ENCODE data around the gene SLC16A2.
"Not testable (repeated sequence)": the region's sequence is repeated elsewhere in the genome, so short reads cannot be mapped to it uniquely, and the experiment has no call there.

SLC16A2 gene

GRCh38 chrX:74510401-74510800 lies 89.1 kb downstream of the SLC16A2 start:
- no peak for TF ChIP-seq OSR1 (CRISPR knock-in tag; IDR thresholded peaks at IDR 0.05)
- no peak for ATAC-seq

- TF ChIP-seq ZC3H10 (CRISPR knock-in tag; IDR thresholded peaks at IDR 0.05): no peak
- ATAC-seq: no peak
Measured at GRCh38 chrX:74511704-74512103, 90.4 kb downstream of the SLC16A2 start.

DNA sequence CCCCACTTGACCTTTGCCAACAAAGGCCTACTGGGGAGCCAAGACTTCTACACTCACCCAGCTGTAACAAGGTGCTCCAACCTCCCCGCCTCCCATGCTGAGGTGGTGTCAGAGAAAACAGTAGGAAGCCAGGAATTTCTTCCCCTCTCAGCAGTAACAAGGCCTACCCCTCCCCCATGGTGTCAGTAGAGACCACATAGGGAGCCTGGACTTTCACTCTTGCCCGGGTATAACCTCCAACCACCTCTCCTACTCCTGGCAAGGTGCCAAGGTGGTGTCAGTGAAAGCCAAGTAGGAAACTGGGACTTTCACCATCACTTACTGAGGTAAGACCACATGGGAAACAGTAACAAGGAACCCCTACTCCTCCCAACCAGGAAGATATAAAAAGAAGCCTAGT lies 93.1 kb downstream of the SLC16A2 start:
- no peak for ATAC-seq

DNA sequence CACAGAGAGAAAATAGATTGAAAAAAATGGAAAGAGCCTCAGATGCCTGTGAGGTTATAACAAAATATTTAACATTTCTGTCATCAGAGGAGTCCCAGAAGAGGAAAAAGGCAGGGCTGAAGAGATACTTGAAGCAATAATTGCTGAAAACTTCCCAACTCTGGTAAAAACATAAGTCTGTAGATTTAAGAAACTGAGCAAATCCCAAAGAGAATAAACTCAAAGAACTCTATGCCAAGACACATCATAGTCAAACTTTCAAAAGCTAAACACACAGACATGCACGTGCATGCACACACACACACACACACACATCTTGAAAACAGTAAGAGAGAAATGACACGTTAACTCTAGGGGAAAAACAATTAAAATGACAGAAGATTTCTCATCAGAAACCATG lies 94.1 kb downstream of the SLC16A2 start:
- ATAC-seq: no peak
- TF ChIP-seq OSR1 (CRISPR knock-in tag; IDR thresholded peaks at IDR 0.05) (no peak), ZNF565 (CRISPR knock-in tag; conservative IDR thresholded peaks at IDR 0.05; ENCODE audit: low read depth) (no peak), ARNTL (CRISPR knock-in tag; IDR thresholded peaks at IDR 0.05; ENCODE audit: borderline replicate concordance, low read depth) (no peak), SNAI2 (CRISPR knock-in tag; IDR thresholded peaks at IDR 0.05) (no peak), ZNF8 (CRISPR knock-in tag; IDR thresholded peaks at IDR 0.05) (no peak), CSDC2 (CRISPR knock-in tag; IDR thresholded peaks at IDR 0.05) (no peak), BACH2 (CRISPR knock-in tag; IDR thresholded peaks at IDR 0.05; ENCODE audit: borderline replicate concordance) (no peak), ZC3H10 (CRISPR knock-in tag; IDR thresholded peaks at IDR 0.05) (no peak), ESRRG (CRISPR knock-in tag; IDR thresholded peaks at IDR 0.05) (no peak), TSHZ2 (CRISPR knock-in tag; IDR thresholded peaks at IDR 0.05) (no peak), PPARA (CRISPR knock-in tag; IDR thresholded peaks at IDR 0.05; ENCODE audit: borderline replicate concordance) (no peak), RARB (CRISPR knock-in tag; IDR thresholded peaks at IDR 0.05) (no peak), GLIS3 (CRISPR knock-in tag; IDR thresholded peaks at IDR 0.05) (no peak), TCF4 (CRISPR knock-in tag; IDR thresholded peaks at IDR 0.05; ENCODE audit: borderline replicate concordance) (no peak)
- TF ChIP-seq, protein P1, sequence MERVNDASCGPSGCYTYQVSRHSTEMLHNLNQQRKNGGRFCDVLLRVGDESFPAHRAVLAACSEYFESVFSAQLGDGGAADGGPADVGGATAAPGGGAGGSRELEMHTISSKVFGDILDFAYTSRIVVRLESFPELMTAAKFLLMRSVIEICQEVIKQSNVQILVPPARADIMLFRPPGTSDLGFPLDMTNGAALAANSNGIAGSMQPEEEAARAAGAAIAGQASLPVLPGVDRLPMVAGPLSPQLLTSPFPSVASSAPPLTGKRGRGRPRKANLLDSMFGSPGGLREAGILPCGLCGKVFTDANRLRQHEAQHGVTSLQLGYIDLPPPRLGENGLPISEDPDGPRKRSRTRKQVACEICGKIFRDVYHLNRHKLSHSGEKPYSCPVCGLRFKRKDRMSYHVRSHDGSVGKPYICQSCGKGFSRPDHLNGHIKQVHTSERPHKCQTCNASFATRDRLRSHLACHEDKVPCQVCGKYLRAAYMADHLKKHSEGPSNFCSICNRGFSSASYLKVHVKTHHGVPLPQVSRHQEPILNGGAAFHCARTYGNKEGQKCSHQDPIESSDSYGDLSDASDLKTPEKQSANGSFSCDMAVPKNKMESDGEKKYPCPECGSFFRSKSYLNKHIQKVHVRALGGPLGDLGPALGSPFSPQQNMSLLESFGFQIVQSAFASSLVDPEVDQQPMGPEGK (CRISPR knock-in tag; IDR thresholded peaks at IDR 0.05; ENCODE audit: borderline replicate concordance): no peak
- TF ChIP-seq, protein P2, sequence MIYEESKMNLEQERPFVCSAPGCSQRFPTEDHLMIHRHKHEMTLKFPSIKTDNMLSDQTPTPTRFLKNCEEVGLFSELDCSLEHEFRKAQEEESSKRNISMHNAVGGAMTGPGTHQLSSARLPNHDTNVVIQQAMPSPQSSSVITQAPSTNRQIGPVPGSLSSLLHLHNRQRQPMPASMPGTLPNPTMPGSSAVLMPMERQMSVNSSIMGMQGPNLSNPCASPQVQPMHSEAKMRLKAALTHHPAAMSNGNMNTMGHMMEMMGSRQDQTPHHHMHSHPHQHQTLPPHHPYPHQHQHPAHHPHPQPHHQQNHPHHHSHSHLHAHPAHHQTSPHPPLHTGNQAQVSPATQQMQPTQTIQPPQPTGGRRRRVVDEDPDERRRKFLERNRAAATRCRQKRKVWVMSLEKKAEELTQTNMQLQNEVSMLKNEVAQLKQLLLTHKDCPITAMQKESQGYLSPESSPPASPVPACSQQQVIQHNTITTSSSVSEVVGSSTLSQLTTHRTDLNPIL (CRISPR knock-in tag; IDR thresholded peaks at IDR 0.05; ENCODE audit: low read depth): no peak

More for the DNA sequence above, 93.1 kb downstream of the SLC16A2 start:
- TF ChIP-seq RARB (CRISPR knock-in tag; IDR thresholded peaks at IDR 0.05) (no peak), CSRNP3 (CRISPR knock-in tag; IDR thresholded peaks at IDR 0.05) (no peak), CSDC2 (CRISPR knock-in tag; IDR thresholded peaks at IDR 0.05) (no peak)

DNA sequence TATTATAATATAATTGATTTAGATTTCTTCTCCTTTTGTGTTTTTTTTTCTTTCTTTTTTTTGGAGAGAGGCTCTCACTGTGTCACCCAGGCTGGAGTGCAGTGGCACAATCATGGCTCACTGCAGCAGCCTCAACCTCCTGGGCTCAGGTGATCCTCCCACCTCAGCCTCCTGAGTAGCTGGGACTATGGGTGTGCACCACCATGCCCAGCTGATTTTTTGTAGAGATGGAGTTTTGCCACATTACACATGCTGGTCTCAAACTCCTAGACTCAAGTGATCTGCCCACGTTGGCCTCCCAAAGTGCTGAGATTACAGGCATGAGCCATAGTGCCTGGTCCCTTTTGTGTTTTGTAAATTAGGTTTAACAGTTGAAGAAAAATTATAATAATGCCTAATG lies 94.7 kb downstream of the SLC16A2 start:
- ATAC-seq: not testable (repeated sequence)

DNA sequence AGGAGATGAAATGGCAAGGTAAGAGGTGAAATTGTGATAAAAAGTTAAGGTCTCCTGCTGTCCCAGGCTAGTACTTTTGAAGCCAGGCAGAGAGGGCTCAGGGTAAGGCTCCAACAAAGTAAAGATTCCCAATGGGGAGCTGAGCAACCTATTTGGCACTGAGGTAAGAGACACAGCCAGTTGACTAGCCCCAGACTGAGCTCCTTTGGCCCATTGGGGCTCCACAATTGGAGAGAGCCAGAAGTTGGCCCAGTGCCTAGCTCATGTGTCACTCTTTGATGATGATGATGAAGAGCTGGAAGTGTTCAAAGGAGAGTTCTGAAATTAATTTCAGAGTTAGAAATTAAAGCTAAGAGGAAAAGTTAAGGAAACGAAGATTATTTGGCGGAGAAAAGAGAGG lies 98.6 kb downstream of the SLC16A2 start:
- TF ChIP-seq BACH2 (CRISPR knock-in tag; IDR thresholded peaks at IDR 0.05; ENCODE audit: borderline replicate concordance): no peak
- ATAC-seq: no peak

Measured in SK-N-SH treated with all-trans-retinoic acid at 6 μM for 48 hours (cell line).